ENCODE results near the gene GDF9.
"Not testable (repeated sequence)": the region's sequence is repeated elsewhere in the genome, so short reads cannot be mapped to it uniquely, and the experiment has no call there.

Gene GDF9

DNA sequence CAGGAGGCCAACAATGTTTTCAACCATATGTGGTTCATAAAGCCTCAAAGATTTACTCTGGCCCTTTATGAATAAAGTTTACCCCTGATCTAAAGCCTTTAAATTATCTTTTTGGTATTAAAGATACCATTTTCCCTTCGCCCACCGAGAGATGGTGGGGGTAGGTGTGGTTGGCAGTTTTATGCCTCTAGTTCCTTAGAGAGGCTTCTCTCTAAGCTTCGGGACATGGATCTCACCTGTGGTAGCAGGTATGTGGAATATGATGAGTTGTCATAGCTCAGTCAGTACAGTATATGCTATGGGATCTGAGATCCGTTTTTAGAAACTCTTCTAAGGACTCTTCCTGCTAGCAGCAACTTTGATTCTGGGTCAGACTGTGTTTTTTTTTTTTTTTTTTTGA is 2.5 kb upstream of the GDF9 start:
- TF ChIP-seq, protein P1, sequence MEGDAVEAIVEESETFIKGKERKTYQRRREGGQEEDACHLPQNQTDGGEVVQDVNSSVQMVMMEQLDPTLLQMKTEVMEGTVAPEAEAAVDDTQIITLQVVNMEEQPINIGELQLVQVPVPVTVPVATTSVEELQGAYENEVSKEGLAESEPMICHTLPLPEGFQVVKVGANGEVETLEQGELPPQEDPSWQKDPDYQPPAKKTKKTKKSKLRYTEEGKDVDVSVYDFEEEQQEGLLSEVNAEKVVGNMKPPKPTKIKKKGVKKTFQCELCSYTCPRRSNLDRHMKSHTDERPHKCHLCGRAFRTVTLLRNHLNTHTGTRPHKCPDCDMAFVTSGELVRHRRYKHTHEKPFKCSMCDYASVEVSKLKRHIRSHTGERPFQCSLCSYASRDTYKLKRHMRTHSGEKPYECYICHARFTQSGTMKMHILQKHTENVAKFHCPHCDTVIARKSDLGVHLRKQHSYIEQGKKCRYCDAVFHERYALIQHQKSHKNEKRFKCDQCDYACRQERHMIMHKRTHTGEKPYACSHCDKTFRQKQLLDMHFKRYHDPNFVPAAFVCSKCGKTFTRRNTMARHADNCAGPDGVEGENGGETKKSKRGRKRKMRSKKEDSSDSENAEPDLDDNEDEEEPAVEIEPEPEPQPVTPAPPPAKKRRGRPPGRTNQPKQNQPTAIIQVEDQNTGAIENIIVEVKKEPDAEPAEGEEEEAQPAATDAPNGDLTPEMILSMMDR (IDR thresholded peaks at IDR 0.05; ENCODE audit: borderline replicate concordance, control extremely low read depth, extremely low read depth, insufficient read depth, missing control alignments) = no peak
- no peak for DNase-seq (ENCODE audit: low spot score)
- in situ Hi-C loops (cut with MboI; ENCODE audit: low sequenced_read_pairs, unreplicated experiment) = no loop called here

DNA sequence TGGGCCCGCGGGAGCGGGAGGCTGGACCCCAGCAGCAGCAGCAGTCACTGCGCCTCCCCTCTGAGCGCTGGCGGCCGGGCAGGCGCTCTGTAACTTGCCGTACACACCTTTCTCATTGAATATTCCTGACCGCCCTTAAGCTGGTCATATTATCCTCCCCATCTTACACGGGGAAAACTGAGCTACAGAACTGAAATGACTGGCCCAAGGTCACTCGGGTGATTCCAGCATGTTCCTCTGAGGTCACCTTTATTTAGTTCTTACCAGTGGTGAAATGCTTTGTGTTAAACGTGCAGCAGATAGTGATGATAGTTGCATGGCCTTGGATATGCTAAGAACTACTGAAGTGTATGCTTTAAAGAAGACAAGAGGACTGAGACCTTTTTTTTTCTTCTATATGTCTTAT is 780 bp upstream of the GDF9 start:
- TF ChIP-seq, protein P1 (IDR thresholded peaks at IDR 0.05; ENCODE audit: borderline replicate concordance, control extremely low read depth, extremely low read depth, insufficient read depth, missing control alignments) = no peak
- no peak for DNase-seq (ENCODE audit: low spot score)
- in situ Hi-C loops (cut with MboI; ENCODE audit: low sequenced_read_pairs, unreplicated experiment) = no loop called here

DNA sequence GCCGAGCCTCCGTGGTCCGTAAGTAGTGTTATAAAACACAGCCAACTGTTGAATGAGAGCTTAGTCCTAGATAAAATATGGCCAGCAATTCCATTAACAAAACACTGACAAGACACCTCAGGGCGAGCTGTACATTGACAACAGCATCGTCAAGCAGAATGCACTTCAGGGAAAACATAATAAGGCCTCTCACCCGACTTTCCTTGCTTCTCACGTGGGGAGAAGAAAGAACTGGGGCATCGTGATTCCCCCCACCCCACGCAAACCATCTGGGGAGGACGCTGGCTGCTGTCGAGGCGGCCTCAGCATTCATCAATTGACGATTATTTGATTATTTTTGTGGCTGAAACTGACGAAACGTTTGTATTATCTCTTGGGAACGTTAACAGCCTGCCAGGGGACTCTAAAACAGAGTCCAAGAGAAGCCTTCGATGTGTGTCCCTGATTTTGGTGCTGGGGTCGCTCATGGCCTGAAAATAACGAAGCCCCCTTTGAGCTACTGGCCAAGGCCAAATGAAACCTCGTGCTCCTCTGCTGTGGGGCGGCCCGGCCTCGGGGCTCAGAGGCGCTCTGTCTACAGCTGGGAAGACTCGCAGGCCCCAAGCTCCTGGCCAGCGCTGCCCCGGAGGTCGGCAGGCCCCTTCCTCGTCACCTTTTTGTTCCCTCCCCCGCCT is 464 bp downstream of the GDF9 start:
- TF ChIP-seq, protein P1 (IDR thresholded peaks at IDR 0.05; ENCODE audit: borderline replicate concordance, control extremely low read depth, extremely low read depth, insufficient read depth, missing control alignments) = no peak
- no peak for DNase-seq (ENCODE audit: low spot score)
- in situ Hi-C loops (cut with MboI; ENCODE audit: low sequenced_read_pairs, unreplicated experiment) = no loop called here

DNA sequence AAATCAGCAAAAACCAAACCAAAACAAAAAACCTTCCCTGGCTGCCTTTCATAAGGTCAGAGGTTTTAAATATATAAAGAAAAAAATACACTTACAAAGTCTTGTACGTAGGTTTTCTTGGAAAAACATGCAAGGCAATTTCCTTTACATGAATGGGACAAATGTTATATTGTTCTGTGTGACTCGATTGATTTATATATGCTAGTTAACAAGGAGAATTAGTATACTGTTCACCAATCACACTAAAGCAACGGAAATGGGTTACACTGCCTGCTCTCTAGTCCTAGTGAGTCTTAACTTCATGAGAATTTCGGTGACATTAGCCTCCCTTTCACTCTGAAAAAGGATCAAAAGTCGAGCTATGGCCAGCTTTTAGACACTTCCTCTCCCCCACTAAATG is 5.5 kb downstream of the GDF9 start:
- TF ChIP-seq, protein P1 (IDR thresholded peaks at IDR 0.05; ENCODE audit: borderline replicate concordance, control extremely low read depth, extremely low read depth, insufficient read depth, missing control alignments) = no peak
- in situ Hi-C loops (cut with MboI; ENCODE audit: low sequenced_read_pairs, unreplicated experiment) = no loop called here
- no peak for DNase-seq (ENCODE audit: low spot score)

DNA sequence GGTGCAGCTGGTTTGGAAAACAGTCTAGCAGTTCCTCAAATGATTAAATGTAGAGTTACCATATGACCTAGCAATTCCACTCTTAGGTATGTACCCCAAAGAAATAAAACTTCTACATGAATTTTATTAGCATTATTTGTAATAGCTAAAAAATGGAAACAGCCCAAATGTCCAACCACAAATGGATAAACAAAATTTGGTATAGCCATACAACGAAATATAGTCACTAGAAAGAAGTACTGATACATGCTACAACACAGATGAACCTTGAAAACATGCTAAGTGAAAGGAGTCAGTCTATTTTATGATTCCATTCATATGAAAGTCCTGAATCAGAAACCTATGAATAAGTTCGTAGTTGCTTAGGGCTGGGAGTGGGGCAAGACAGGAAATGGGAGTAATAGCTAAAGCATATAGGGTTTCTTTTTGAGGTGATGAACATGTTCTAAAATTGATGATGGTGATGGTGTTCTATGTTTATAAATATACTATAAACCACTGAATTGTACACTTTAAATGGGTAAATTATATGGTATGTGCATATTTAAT is 6.3 kb downstream of the GDF9 start:
- in situ Hi-C loops (cut with MboI; ENCODE audit: low sequenced_read_pairs, unreplicated experiment) = no loop called here
- DNase-seq (ENCODE audit: low spot score) = no peak
- TF ChIP-seq, protein P1 (IDR thresholded peaks at IDR 0.05; ENCODE audit: borderline replicate concordance, control extremely low read depth, extremely low read depth, insufficient read depth, missing control alignments) = no peak

DNA sequence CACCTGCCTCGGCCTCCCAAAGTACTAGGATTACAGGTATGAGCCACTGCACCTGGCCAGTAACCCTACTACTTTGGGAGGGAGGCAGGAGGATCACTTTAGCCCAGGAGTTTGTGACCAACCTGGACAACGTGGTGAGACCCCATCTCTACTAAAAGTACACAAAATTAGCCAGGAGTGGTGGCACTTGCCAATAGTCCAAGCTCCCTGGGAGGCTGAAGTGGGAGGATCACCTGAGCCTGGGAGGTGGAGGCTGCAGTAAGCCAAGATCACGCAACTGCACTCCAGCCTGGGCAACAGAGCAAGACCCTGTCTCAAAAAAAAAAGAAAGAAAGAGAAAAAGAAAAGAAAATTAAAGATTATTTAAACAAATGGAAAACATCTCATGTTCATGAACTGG is 10.3 kb downstream of the GDF9 start:
- in situ Hi-C loops (cut with MboI; ENCODE audit: low sequenced_read_pairs, unreplicated experiment) = no loop called here
- no peak for DNase-seq (ENCODE audit: low spot score)
- TF ChIP-seq, protein P1 (IDR thresholded peaks at IDR 0.05; ENCODE audit: borderline replicate concordance, control extremely low read depth, extremely low read depth, insufficient read depth, missing control alignments) = no peak

DNA sequence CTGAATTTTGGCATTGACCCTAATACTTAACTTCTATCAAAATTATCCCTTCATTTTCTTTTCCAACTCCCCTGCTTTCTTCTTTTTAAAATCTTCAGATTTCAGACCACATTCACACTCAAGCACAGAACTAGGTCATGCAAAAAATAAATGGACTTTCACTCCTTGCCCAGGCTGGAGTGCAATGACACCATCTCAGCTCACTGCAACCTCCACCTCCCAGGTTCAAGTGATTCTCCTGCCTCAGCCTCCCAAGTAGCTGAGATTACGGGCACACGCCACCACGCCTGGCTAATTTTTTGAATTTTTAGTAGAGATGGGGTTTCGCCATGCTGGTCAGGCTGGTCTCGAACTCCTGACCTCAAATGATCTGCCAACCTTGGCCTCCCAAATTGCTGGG is 11.3 kb downstream of the GDF9 start:
- in situ Hi-C loops (cut with MboI; ENCODE audit: low sequenced_read_pairs, unreplicated experiment); DNase-seq (ENCODE audit: low spot score): not testable (repeated sequence)
